ENCODE data around the gene RGS7BP.

The RGS7BP gene

DNA sequence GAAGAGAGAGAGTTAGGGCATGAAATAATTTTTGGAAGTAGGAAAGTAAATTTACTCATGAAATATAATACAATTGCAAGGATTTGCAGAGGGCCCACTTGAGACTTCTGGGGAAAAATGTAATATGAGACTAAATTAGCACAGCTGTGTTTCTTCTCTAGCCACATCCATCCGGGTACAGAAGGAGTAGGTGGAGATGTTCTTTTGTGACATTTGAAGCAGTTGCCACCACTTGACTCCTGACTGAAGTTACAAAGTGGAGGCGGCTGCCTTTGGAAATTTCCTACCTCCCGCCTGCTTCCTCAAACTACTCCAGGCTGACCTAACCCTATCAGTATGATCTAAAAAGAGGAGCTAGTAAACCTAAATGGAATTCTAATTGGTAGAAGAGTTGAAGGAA lies 126.4 kb downstream of the RGS7BP start:
- no peak for DNase-seq (ENCODE audit: low spot score)

DNA sequence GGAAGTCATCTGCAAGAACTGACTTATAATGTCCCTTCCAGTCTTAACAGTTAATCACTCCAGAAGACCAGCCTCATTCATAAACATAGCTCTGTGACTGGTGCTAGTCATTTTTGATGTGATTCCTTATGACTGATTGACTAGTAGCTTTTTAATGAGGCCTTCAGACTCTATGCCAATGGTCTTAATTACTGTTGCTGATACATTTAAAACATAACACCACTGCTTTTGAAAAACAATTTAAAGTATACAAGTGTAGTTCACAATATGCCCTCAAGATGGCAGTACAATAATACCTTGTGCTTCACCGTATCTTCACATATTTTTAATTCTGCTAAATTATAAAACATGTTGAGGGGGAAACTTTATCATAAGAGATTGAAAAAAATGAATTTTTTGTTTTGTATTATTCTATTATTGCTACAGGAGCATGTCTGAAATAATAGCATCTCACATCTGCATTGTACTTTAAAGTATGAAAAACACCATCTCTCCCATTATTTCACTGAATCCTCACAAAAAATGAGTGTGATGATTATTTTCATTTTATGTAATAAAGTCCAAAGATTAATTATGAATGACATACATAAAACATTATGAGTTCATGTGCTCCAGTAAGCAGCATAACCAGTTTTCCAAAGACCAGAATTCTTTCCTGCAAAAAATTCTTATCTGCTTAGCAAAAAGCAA lies 129.3 kb downstream of the RGS7BP start:
- peak; percentile 53 for DNase-seq (ENCODE audit: low spot score)

DNA sequence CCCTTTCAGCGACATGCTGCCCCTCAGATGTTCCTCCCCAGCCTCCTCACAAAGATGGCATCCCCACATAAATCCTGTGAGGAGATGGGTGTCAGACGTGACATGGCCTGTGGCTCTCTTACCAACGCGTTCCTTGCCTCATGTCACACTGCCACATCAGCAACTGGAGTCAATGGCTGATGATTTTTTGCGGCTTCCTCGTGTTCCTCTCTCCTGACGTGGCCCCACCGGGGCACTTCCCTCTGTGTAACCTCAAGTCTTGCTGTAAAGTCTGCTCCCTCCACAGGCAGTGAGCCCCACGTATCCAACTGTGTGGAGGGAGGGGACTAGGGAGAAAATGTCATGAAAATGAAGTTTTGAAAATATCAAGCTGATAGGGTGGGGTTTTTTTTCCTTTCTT lies 131.3 kb downstream of the RGS7BP start:
- no peak for DNase-seq (ENCODE audit: low spot score)

DNA sequence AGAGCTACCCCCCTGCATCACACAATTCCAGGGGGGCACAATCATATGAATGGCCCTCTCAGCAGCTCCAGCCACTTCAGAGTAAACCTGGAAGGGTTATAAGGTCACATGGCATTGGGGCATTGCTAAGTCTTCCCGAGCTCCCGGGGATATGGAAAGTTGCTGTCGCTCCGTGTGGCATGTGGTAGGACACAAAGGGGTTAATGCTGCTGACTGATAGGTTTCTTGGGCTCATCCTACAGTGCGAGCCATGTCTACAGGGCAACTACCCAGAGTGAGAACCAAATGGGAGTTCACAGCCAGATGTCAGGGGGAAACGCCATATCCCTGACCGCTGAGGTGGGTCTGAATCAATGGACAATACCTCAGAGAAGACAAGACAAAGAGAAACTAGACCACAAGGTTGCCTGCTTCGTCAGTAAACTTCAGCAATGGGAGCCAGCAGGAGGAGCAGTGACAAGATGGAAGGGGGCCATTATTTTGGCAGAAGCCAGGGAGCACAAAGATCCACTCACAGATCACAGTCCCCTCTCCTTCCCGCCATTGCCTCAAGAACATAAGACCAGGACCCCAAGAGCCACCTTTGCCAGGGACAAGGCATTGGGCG lies 132.1 kb downstream of the RGS7BP start:
- DNase-seq (ENCODE audit: low spot score): no peak

DNA sequence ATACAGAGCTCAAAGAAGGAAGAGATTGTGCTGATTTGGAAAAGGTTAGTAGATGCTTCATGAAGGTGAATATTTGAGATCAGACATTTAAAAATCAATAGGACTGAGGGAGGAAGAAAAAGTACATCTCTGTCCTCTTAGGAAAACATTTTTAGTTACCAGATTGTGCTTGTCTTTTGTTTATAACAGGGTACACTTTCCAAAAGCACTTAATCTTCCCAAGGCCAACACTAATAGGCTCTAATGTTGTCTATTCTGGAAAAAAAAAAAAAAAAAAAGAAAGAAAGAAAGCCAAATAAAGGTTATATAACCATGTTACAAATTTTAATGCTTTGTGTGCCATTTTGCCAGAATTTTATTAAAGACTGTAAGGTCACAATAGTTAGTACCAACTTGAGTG lies 139.0 kb downstream of the RGS7BP start:
- no peak for DNase-seq (ENCODE audit: low spot score)

DNA sequence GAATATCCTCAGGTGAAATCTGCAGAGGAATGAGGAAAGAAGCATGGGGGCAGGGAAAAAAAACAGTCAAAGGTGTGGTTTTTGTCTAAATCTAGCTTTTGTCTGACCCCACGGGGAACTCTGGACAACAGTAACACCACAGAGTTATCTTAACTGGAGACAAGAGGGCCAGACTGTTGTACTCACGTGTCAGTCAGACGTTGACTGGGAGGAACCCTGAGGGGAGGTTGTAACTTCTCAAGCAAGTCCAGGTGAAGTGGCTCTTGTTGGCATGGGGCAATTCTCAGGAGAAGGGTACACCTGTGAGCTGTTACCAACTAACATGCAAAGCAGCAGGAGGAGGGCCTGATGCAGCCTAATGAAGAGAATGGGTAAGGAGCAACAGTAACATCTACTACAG lies 140.4 kb downstream of the RGS7BP start:
- no peak for DNase-seq (ENCODE audit: low spot score)

DNA sequence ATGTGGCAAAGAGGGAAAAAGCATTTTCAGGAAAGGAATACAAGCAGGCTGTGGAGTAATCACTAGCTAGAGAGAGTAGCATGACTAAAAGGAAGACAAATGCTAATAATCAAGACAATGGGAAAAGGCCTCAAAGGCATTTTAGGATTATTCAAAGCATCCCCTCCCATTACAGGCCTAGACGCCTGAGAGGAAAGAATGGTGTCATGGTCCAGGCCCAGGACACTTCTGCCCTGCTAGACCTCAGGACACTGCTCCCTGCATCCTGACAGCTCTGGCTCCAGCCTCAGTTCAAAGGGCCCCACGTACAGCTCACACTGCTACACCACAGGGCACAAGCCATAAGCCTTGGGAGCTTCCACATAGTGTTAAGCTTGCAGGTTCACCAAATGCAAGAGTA lies 143.7 kb downstream of the RGS7BP start:
- DNase-seq (ENCODE audit: low spot score): no peak

DNA sequence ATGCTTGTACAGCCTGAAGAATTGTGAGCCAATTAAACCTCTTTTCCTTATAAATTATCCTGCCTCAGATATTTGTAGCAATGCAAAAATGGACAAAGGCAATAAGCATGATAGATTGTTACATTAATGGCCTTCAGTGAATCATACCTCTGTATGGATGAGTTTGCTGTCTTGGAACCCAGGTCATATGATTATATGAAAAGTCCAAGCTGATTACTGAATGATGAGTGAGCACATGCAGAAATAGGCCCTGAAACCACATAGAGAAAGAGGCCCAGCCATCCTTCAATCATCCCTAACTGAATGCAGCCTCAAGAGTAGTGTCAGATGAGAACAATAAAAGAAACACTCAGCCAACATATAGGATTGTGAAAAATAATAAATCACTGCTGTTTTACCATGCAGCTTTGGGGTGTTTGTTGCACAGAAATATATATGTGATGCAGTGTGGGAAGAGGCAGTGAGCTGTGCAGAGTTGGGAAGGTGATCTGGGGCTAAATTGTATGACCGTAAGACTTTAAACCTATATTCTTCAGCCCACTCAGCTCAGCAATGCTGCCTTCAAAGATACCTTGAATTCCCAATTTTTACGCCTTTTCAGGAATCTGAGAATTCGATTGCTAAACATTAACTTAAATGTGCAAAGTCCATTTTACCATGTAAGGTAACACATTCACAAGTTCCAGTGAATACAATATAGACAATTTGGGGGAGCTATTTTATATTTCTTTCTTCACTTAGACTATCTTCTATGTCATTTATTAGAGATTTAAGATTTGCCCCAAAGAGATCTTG lies 148.1 kb downstream of the RGS7BP start:
- no peak for DNase-seq (ENCODE audit: low spot score)

DNA sequence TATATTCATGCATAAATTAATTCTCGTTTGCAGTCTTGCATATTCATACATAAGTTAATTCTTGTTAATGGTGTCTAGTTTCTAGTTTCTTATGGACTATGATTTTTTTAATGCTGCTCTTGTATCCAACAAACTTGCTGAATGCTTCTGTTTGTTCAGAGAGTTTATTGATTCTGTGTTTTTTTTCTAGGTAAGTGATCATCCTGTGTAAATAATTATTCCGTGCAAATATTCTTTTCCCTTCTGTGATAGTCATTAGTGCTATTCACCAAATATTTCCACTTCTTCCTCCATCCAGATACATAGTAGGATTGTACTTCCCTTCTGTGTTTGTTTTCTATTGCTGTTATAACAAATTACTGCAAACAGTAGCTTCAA lies 148.7 kb downstream of the RGS7BP start:
- no peak for DNase-seq (ENCODE audit: low spot score)

DNA sequence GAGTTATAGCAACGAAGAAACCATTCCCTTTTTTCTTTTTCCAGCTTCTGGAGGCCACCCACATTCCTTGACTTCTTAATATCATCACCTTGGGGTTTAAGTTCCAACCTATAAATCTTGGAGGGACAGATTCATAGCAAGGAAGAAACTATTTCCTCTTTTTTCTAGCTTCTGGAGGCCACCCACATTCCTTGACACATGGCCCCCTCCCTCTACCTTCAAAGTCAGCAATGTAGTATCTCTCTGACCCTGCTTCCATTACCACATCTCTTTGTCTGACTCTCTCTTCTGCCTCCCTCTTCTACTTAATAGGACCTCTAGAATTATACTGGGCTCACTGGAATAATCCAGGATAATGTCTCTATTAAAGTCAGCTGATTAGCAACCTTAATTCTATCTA lies 149.8 kb downstream of the RGS7BP start:
- no peak for DNase-seq (ENCODE audit: low spot score)

DNA sequence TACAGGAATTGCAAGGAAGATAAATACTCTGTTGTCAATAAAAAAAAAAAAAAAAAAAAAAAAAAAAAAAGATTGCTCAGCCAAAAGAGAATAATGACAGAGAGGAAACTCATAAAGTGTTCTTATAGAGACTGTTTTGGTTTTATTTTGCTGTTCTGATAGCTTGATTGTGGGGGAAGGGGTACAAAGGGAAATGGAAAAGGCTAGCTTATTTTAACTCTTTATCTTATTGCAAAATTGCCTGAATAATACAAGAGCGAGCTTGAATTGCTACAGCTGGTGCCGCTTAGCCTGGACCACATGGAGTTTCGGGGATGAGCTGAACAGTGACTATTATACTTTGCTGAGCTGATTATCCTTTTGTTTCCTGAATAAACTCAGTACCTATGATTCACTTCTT lies 153.5 kb downstream of the RGS7BP start:
- DNase-seq (ENCODE audit: low spot score): no peak

All from hematopoietic multipotent progenitor cell treated with erythropoietin and hydrocortisone succinate and interleukin-3 and kit ligand, for 15 days (in vitro differentiated cells).